B cell (primary cell): ENCODE measurements around the gene COL9A3. TPM values are rescaled to one million over a fixed set of nuclear protein-coding genes. Genes with fewer than 3 reads are reported as not detected.

Experiments used
- ATAC-seq: fragments of 200-7000 bp; cut with Tn5 transposase; one replicate; pipeline ENCODE4 v1.10.0; 2021; ENCODE audit warnings: low read depth, mild to moderate bottlenecking, moderate number of reproducible peaks, moderate library complexity
- CTCF ChIA-PET: fragments of 350-600 bp; sonication (Branson Sonifier 250); formaldehyde crosslinking; loops from one replicate; lab custom pipeline; 2021; ENCODE audit warnings: antibody characterized with exemption, inconsistent platforms; lab: Charles Lee
- POLR2A ChIA-PET: fragments of 350-600 bp; sonication (Branson Sonifier 250); formaldehyde crosslinking; loops from one replicate; lab custom pipeline; 2021; ENCODE audit warnings: antibody characterized with exemption; lab: Charles Lee
- DNase-seq: peaks from one replicate; pipeline ENCODE4 v3.0.0; 2013
- H2AFZ ChIP-seq: 2 replicates; pipeline ENCODE4 v1.6.1; 2012; ENCODE audit warnings: mild to moderate bottlenecking, low read depth, low read length; ENCODE audit not compliant: insufficient read depth, poor library complexity, severe bottlenecking
- H3K27ac ChIP-seq, 2 donors: 1 replicate in 1 of 2; 2 replicates in 1 of 2; pipeline ENCODE4 v1.5.1; 2012 to 2013; ENCODE audit warnings: low read length in 2 of 2, mild to moderate bottlenecking in 2 of 2, moderate library complexity in 1 of 2
- H3K27me3 ChIP-seq, 4 experiments: fragments of 200-600 bp in 1 of 4; sonication (generic) in 1 of 4; replicated peaks in 1 of 4; 1 replicate in 2 of 4; 2 replicates in 2 of 4; pipeline versions ENCODE4 v1.6.1 to v1.7.0; 2013 to 2016; ENCODE audit warnings: low read length in 3 of 4, mild to moderate bottlenecking in 2 of 4, mixed read lengths in 1 of 4, moderate library complexity in 1 of 4; ENCODE audit not compliant: insufficient read depth in 4 of 4, control insufficient read depth in 3 of 4; ENCODE audit errors: control extremely low read depth in 1 of 4
- H3K36me3 ChIP-seq, 2 experiments: replicated peaks in 1 of 2; 1 replicate in 1 of 2; 2 replicates in 1 of 2; pipeline versions ENCODE4 v1.6.1 to v1.7.1; 2013; ENCODE audit warnings: low read length in 1 of 2; ENCODE audit not compliant: insufficient read depth in 2 of 2, control insufficient read depth in 1 of 2; ENCODE audit errors: control extremely low read depth in 1 of 2, extremely low read depth in 1 of 2
- H3K4me1 ChIP-seq, 2 donors: fragments of 200-600 bp in 1 of 2; sonication (generic) in 1 of 2; 1 replicate in 1 of 2; 2 replicates in 1 of 2; pipeline versions ENCODE4 v1.5.1 to v1.6.1; 2013 to 2017; ENCODE audit warnings: low read length in 2 of 2; ENCODE audit not compliant: control insufficient read depth in 2 of 2, insufficient read depth in 2 of 2
- H3K4me2 ChIP-seq: replicated peaks from 2 replicates; pipeline ENCODE3; 2012; ENCODE audit warnings: mild to moderate bottlenecking, low read depth, low read length; ENCODE audit not compliant: poor library complexity, severe bottlenecking
- H3K4me3 ChIP-seq, 5 experiments: fragments of 200-600 bp in 1 of 5; sonication (generic) in 1 of 5; 1 replicate in 3 of 5; 2 replicates in 2 of 5; pipeline versions ENCODE4 v1.5.1 to v1.7.0; 2011 to 2016; ENCODE audit warnings: low read length in 4 of 5, mild to moderate bottlenecking in 4 of 5, low read depth in 2 of 5, control low read depth in 1 of 5, moderate library complexity in 1 of 5; ENCODE audit not compliant: insufficient read depth in 1 of 5; ENCODE audit errors: control extremely low read depth in 1 of 5, extremely low read depth in 1 of 5
- H3K79me2 ChIP-seq: fragments of 200-600 bp; sonication (generic); one replicate; pipeline ENCODE4 v1.6.0; 2016; ENCODE audit warnings: low read length; ENCODE audit not compliant: control insufficient read depth, insufficient read depth
- H3K9ac ChIP-seq: fragments of 200-600 bp; sonication (generic); 2 replicates; pipeline ENCODE4 v1.6.1; 2017; ENCODE audit warnings: mild to moderate bottlenecking, low read length, moderate library complexity
- H3K9me3 ChIP-seq, 3 donors: one replicate each; pipeline versions ENCODE4 v1.6.1 to v1.7.1; 2013; ENCODE audit warnings: low read length in 2 of 3; ENCODE audit not compliant: control insufficient read depth in 2 of 3, insufficient read depth in 1 of 3; ENCODE audit errors: control extremely low read depth in 1 of 3
- H4K20me1 ChIP-seq: 2 replicates; pipeline ENCODE4 v1.6.0; 2012; ENCODE audit warnings: mild to moderate bottlenecking, low read length; ENCODE audit not compliant: insufficient read depth, control insufficient read depth, poor library complexity, severe bottlenecking
- H3K27ac Mint-ChIP-seq: one replicate; pipeline ENCODE4 v1.8.0; 2021; ENCODE audit warnings: mixed read lengths
- H3K27me3 Mint-ChIP-seq: one replicate; pipeline ENCODE4 v1.8.0; 2021; ENCODE audit warnings: mixed read lengths
- H3K4me1 Mint-ChIP-seq: one replicate; pipeline ENCODE4 v1.8.0; 2021; ENCODE audit warnings: mixed read lengths
- H3K4me3 Mint-ChIP-seq: one replicate; pipeline ENCODE4 v1.8.0; 2021; ENCODE audit warnings: mixed read lengths
- H3K9me3 Mint-ChIP-seq: one replicate; pipeline ENCODE4 v1.8.0; 2022; ENCODE audit warnings: mixed read lengths; ENCODE audit not compliant: insufficient read depth
- CTCF ChIP-seq: fragments of 200-600 bp; IDR thresholded peaks from one replicate; pipeline ENCODE4 v1.8.0; 2022; ENCODE audit warnings: antibody characterized with exemption, mild to moderate bottlenecking
- EZH2 ChIP-seq: IDR thresholded peaks from 2 replicates; pipeline ENCODE4 v1.6.1; 2012; ENCODE audit warnings: borderline replicate concordance, low read depth, mild to moderate bottlenecking, moderate library complexity, low read length; ENCODE audit not compliant: insufficient read depth, poor library complexity, severe bottlenecking
- WGBS: methylation state at CpG from one replicate; pipeline ENCODE4 v1.1.5; 2013; ENCODE audit warnings: missing lambda C conversion rate; ENCODE audit not compliant: insufficient coverage; 5-methylcytosine and 5-hydroxymethylcytosine counted together
- intact Hi-C: fragments of 100-400 bp; cut with micrococcal nuclease; formaldehyde crosslinking; loops from one replicate; pipeline ENCODE4 v1.10.0; 2022
- polyA plus RNA-seq: library from polyadenylated mRNA; depleted of rRNA; stranded (reverse); fragments of >200 nt; gene quantifications from 2 replicates; pipeline ENCODE4 v1.2.3, GENCODE V29; 2012
- total RNA-seq, 2 donors: library from RNA; stranded (reverse); fragments of 120-200 nt in 1 of 2; gene quantifications; 1 replicate in 1 of 2; 2 replicates in 1 of 2; pipeline versions ENCODE4 v1.2.3 to v1.2.4, GENCODE V29; 2013 to 2022

Gene COL9A3
- total and polyA plus RNA-seq, 2 donors (not counting 1 experiment from before 2014, with no cell fraction given): 10.7 to 96.3 TPM

GRCh38 chr20:62882426-62882825 lies 65.6 kb downstream of the COL9A3 start:
- Histone ChIP-seq H3K4me1 (no peaks in the 10 kb centered on the region), H3K27ac (no peak overlapping the region), H2AFZ (no peak overlapping the region), H3K36me3 (peaks cover 2 to 39% of the 10 kb centered on the region in 2 experiments), H3K9ac (no peak overlapping the region), H3K79me2 (no peaks in the 10 kb centered on the region), H3K27me3 (no peaks in the 10 kb centered on the region), H3K9me3 (no peaks in the 10 kb centered on the region), H3K4me2 (no peak overlapping the region), H4K20me1 (peaks cover 3% of the 10 kb centered on the region), H3K4me3 (no peak overlapping the region)
- TF ChIP-seq CTCF (no peak), EZH2 (no peak)
- Mint-ChIP-seq H3K4me3 (no peak overlapping the region), H3K27ac (no peak overlapping the region), H3K27me3 (no peaks in the 10 kb centered on the region), H3K4me1 (no peaks in the 10 kb centered on the region), H3K9me3 (no peaks in the 10 kb centered on the region)
- ChIA-PET POLR2A (no interaction called here), CTCF (no interaction called here)
- DNase-seq: no peak
- WGBS: over 99% methylated on average over 9 of the region's 15 CpGs
- intact Hi-C loops: no loop called here
- no peak for ATAC-seq

GRCh38 chr20:62884556-62884955 lies 67.7 kb downstream of the COL9A3 start:
- no peak overlapping the region for H3K27ac ChIP-seq
- no peak overlapping the region for H3K4me2 ChIP-seq
- no peak overlapping the region for H3K4me3 ChIP-seq
- WGBS: 94% methylated on average over 2 of the region's 8 CpGs
- H3K79me2 ChIP-seq: no peaks in the 10 kb centered on the region
- Mint-ChIP-seq H3K27me3 (no peaks in the 10 kb centered on the region), H3K4me3 (no peak overlapping the region), H3K27ac (no peak overlapping the region), H3K4me1 (no peaks in the 10 kb centered on the region), H3K9me3 (no peaks in the 10 kb centered on the region)
- intact Hi-C loops: no loop called here
- ChIA-PET CTCF (interaction anchor here (1.6 kb wide), 1 partner anchor 15 kb away, joined by 4 read pairs; no protein-coding TSS in a partner anchor), POLR2A (no interaction called here)
- no peak overlapping the region for H2AFZ ChIP-seq
- TF ChIP-seq EZH2 (no peak), CTCF (no peak)
- H3K27me3 ChIP-seq: no peaks in the 10 kb centered on the region
- H3K36me3 ChIP-seq: peaks cover 2 to 56% of the 10 kb centered on the region in 2 experiments
- peaks cover 15% of the 10 kb centered on the region for H4K20me1 ChIP-seq
- no peak for ATAC-seq
- H3K9ac ChIP-seq: no peak overlapping the region
- no peaks in the 10 kb centered on the region for H3K9me3 ChIP-seq
- DNase-seq: no peak
- no peaks in the 10 kb centered on the region for H3K4me1 ChIP-seq
